ENCODE results near the gene PSENEN.

- TF ChIP-seq EZH2 (IDR thresholded peaks at IDR 0.05; ENCODE audit: low read depth) (no peak), CTCF (conservative IDR thresholded peaks at IDR 0.05) (no peak)
Measured at GRCh38 chr19:35733180-35734125, 12.0 kb upstream of the PSENEN start.

Data from PC-9 (cell line).